GM19463 (cell line): Measurements from ENCODE around the gene LILRA6.
"Not testable (repeated sequence)": the region's sequence is repeated elsewhere in the genome, so short reads cannot be mapped to it uniquely, and the experiment has no call there.

ENCODE experiments used
- ATAC-seq: cut with Tn5 transposase; IDR thresholded peaks from one replicate; pipeline ENCODE4 v1.9.1; 2021; ENCODE audit warnings: mild to moderate bottlenecking, moderate library complexity; ENCODE audit not compliant: unreplicated experiment

The LILRA6 gene

GRCh38 chr19:54239491-54240371 is 2.9 kb downstream of the LILRA6 start:
- not testable (repeated sequence) for ATAC-seq

- ATAC-seq: no peak
Measured at GRCh38 chr19:54233941-54234340, 8.6 kb downstream of the LILRA6 start.

GRCh38 chr19:54231077-54231931 is 11.3 kb downstream of the LILRA6 start:
- ATAC-seq: peak; percentile 51

GRCh38 chr19:54230031-54230430 is 12.6 kb downstream of the LILRA6 start:
- no peak for ATAC-seq

GRCh38 chr19:54229146-54229545 is 13.4 kb downstream of the LILRA6 start:
- no peak for ATAC-seq

GRCh38 chr19:54224619-54225018 is 18.0 kb downstream of the LILRA6 start:
- ATAC-seq: not testable (repeated sequence)

- not testable (repeated sequence) for ATAC-seq
Measured at GRCh38 chr19:54223937-54224281, 18.7 kb downstream of the LILRA6 start.

GRCh38 chr19:54223277-54223936 is 19.2 kb downstream of the LILRA6 start:
- ATAC-seq: not testable (repeated sequence)

- ATAC-seq: not testable (repeated sequence)
Measured at GRCh38 chr19:54222474-54223276, 19.9 kb downstream of the LILRA6 start, which contains the start of gene LILRB3. TSS of gene LILRB3 (minus strand) at chr19:54223007. CDS start at chr19:54222976, 31 bp downstream.

GRCh38 chr19:54221947-54222346 is 20.6 kb downstream of the LILRA6 start:
- not testable (repeated sequence) for ATAC-seq

GRCh38 chr19:54219702-54220101 is 22.9 kb downstream of the LILRA6 start:
- not testable (repeated sequence) for ATAC-seq

- no peak for ATAC-seq
Measured at GRCh38 chr19:54218960-54219661, 23.5 kb downstream of the LILRA6 start.

- no peak for ATAC-seq
Measured at GRCh38 chr19:54218259-54218658, 24.3 kb downstream of the LILRA6 start.

GRCh38 chr19:54217517-54218247 is 24.9 kb downstream of the LILRA6 start:
- not testable (repeated sequence) for ATAC-seq

- ATAC-seq: no peak
Measured at GRCh38 chr19:54216869-54217268, 25.7 kb downstream of the LILRA6 start.

- ATAC-seq: not testable (repeated sequence)
Measured at GRCh38 chr19:54214734-54215133, 27.9 kb downstream of the LILRA6 start.

- not testable (repeated sequence) for ATAC-seq
Measured at GRCh38 chr19:54214217-54214616, 28.4 kb downstream of the LILRA6 start.

GRCh38 chr19:54211235-54211634 is 31.4 kb downstream of the LILRA6 start:
- ATAC-seq: no peak
